ENCODE results near the gene SLC7A1.
"Not testable (repeated sequence)": the region's sequence is repeated elsewhere in the genome, so short reads cannot be mapped to it uniquely, and the experiment has no call there.

SLC7A1 gene

DNA sequence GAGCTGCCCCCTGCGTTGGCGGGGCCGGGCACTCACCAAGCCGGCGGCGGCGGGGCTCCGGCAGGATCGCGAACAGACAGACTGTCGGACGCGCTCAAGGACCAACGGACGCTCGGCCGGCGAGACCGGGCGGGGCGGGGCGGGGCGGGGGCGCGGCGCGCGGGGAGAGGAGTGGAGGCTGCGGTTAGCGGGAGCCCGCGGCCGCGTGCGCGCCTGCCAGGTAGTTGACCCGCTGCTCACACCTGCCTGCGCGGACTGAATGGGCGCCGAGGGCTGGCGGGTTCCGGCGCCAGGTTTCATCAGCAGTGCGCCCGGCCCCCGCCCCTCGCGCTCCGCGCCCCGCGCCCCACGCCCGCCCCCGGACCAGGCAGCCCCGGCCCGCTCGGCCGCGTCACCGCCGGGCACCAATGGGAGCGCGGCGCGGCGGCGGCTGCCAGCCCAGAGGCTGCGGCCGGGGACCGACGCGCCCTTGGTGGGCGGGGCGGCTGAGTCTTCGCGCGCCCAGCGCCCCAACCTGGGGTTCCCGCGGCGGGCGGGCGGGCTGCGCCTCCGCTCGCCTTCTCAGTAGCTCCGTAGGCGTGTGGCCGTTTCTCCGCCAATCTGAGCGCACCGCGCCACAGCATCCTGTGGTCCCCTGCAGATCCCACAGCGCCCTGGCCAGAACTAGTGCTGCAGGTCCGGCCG lies at the start of gene SLC7A1:
Gene SLC7A1 (minus strand): TSS at position 309 of the 684 bp plus-strand sequence. CDS start 59,500 bp downstream, outside the sequence.
- peak; percentile 55 for DNase-seq

DNA sequence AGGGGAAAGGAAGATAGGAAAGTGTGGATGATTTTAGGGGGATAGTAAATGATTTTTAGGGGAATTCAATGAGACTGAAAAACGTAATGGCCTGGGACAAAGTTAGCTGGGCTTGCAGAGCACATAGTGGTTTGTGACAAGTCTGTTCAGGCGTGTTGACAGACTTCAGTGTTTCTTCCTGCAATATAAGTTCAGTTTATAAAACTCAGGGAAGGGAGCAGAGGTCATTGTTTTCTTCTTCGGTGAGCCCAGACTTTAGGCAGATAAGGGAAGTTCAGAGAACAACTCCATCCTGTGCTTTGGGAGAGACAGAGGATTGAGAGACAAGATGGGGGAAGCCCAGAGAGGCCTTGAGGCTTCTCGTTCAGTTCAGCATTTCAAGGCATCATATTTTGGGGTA lies 45.2 kb upstream of the SLC7A1 start:
- DNase-seq: no peak

GRCh38 chr13:29636831-29637230 lies 41.3 kb upstream of the SLC7A1 start:
- not testable (repeated sequence) for DNase-seq

GRCh38 chr13:29624997-29625396 lies 29.5 kb upstream of the SLC7A1 start:
- DNase-seq: no peak

DNA sequence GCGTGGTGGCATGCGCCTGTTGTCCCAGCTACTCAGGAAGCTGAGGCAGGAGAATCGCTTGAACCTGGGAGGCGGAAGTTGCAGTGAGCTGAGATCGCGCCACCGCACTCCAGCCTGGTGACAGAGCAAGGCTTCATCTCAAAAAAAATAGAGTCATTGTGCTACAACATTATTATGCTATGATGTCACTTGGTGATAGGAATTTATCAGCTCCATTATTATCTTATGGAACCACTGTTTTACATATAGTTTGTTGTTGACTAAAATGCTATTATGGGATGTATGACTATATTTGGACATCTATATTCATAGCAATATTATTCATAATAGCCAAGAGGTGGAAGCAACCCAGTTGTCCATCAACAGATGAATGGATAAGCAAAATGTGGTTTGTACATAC lies 26.4 kb upstream of the SLC7A1 start:
- DNase-seq: no peak

GRCh38 chr13:29621051-29621800 lies 25.7 kb upstream of the SLC7A1 start:
- DNase-seq: no peak

DNA sequence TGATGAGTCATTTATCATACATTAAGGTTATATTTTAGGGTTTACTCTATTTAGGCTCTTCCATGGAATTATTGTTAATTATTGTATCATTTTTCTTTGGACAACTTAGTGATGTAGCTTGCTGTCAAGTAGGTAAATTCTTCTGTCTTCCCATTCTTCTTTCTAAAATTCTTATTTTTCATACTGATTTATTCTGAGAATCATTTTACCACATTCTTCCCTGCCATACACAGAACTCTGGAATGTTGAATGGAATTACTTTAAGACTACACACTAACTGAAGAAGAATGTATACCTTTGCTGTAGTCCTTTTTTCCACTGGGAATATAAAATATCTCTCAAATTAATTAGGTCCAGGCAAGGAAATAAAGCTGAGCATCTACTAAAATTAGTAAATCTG lies 24.5 kb upstream of the SLC7A1 start:
- no peak for DNase-seq

- no peak for DNase-seq
Observed at GRCh38 chr13:29613101-29613500, 17.6 kb upstream of the SLC7A1 start.

DNA sequence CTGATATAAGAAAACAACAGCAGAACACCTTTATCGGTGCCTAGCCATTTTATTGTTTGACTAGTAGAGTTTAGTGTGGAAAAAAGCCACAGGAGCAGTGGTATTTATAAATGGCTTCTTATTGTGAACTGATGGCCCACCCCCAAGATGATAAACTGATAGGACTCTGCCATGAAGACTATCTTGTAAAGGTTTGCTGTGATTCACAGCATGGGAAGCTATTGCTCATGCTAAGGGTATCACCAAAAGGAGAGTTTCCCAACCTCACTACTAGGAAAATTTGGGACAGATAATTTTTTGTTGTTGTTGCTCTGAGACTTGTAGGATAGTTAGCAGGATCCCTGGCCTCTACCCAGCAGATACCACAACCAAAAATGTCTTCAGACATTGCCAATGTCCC lies 12.0 kb upstream of the SLC7A1 start:
- no peak for DNase-seq

DNA sequence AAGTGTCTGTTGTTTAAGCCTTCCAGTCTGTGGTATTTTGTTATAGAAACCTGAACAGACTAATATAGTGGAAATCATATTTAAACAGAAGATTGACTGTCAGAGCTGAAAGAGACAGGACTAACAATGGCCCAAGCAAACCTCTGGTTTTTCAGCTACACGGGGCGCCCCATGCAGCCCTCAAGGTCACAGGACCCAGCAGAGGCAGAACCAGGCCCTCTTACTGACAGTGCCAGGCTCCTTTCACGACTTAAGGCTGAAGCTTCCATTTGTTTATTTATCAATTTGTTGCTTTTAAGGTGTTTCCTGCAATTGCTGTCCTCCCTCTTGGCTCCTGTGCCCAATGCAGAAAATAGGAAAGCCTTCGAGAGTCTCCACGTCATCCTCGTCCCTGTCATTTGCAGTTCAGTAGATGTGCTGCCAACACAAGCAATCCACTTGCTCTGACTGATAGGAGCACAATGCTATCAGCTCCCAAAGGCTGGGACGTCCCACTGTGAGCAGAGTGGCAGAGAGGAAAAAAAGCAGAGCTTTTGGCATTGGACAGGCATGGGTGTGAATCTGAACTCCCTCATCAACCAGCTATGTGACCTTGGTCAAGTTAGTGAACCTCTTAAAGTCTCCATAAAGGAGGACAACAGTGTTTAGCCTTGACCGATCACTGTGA lies 10.5 kb upstream of the SLC7A1 start:
- no peak for DNase-seq

- no peak for DNase-seq
Observed at GRCh38 chr13:29598321-29598720, 2.8 kb upstream of the SLC7A1 start.

DNA sequence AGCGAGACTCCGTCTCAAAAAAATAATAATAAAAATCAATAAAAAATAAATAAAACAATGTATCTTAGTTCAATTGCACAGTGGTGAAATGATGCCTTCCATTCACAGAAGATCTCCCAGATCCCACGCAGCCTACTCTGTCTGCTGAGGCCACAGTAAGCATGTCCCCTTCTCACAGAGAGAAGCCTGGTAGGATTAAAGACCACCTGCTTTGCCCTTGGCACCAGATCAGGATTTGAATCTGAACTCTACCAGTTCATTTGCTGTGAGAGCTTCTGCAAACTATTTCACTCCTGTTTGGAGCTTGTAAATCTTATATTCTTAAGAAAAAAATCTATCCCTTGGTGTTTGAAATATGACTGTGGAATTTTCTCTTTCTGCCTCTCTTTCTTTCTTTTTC lies 2.2 kb upstream of the SLC7A1 start:
- no peak for DNase-seq

DNA sequence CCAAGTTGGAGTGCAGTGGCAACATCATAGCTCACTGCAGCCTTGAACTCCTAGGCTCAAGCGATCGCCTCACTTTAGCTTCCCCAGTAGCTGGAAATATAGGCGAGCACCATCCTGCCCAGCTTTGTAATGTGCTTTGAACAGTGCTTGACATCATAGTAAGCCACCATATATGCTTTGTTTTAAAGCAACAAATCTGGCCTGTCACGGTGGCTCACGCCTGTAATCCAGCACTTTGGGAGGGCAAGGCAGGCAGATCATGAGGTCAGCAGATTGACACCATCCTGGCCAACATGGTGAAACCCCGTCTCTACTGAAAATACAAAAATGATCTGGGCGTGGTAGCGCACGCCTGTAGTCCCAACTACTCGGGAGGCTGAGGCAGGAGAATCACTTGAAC lies 1.8 kb upstream of the SLC7A1 start:
- DNase-seq: no peak

DNA sequence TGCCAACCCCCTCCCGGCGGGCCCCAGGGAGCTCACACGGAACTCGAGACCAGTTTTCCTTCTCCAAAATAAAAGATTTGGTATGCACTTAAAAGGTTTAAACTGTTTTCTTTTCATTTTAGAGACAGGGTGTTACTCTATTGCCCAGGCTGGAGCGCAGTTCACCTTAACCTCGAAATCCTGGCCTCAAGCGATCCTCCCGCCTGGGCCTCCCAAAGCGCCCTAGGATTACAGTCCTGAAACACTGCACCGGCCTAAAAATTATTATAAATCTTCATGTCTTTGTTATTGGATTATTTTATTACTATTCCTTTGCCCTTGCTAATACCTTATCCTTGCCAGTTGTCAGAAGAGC lies 553 bp upstream of the SLC7A1 start:
- DNase-seq: no peak

DNA sequence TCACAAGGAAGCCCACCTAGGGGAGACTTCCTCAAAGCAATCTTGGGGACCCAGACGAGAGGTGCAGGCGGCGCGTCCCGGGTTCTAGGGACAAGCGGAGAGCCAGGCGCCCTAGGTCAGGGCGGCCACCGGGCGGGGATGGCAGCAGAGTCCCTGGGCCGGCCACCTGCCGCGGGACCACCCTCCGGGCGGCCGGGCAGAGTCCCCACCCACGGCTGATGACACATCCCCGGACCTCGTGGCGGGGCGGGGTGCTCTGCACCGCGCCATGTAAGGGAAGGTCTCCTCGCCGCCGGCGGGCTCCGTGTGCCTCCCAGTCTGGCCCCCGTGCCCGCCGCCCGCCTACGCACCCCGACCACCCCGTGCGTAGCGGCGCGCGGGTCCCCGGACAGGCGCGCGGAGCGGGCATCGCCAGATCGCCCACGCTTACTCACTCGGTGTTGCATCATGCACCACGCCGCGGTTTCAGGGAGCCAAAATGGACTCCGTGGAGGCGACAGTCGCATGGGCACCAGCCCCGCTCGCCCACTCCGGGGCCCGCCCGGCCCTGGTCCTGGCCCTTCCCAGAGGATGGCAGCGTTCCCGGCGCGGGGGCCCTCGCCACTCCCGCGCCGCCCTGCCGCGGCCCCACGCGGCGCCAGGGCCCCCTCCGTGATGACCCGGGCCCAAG lies 643 bp downstream of the SLC7A1 start:
- DNase-seq: no peak

GRCh38 chr13:29594303-29594709 lies 1.2 kb downstream of the SLC7A1 start:
- DNase-seq: no peak

GRCh38 chr13:29593605-29594297 lies 1.7 kb downstream of the SLC7A1 start:
- no peak for DNase-seq

DNA sequence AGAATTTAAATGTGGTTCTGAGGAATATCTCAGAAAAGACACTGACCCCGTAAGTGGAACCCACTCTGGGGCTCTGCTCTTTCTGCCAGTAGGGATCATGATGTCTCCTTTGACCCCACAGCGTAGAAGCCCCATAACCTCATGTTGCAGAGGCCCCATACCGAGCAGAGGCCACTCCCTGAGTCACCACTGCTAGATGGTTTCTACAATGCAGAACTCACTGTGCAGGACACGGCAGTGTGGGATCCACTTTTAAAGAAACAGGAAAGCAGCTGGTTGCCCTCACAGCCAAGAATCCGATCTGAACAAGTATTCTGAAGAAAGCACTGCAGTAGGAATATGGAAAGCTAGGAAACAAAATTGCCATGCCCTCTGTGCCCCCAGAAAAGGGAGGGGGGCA lies 4.2 kb downstream of the SLC7A1 start:
- no peak for DNase-seq

DNA sequence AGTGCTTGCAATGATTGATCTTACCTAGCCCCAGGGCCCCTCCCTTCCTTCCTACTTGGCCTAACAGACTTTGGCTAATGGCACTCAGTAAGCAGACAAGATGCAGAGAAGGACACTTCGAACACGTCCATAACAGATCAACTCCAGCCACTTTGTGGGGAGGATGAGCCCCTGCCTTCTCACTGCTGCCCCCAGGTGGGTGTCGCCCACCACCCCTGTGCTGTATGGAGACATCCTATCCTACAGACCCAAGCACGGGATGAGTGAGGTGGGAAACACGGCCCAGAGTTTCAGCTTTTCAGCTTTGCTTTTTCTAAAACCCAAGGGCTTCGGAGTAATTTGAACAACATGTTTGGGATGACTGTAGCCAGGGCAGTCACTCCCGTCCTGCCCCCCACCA lies 5.5 kb downstream of the SLC7A1 start:
- no peak for DNase-seq

DNA sequence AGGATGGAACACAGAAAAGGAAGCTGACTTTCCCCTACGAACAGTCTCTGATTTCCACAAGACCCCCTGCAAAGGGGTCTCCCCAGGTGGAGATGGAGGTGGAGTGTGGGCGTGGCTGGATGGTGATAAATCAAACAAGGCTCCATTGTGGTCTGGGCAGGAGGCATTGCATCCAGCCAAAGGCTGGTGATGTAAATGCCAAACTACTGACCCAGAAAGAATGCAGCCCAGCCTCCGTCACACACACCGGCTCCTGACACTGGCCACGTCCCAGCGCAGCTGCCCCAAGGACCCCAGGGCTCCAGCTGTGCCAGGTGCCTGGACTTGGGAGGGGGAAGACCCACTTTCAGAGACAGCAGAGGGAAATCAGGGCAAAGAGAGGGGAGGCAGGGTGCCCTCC lies 6.3 kb downstream of the SLC7A1 start:
- DNase-seq: no peak

DNA sequence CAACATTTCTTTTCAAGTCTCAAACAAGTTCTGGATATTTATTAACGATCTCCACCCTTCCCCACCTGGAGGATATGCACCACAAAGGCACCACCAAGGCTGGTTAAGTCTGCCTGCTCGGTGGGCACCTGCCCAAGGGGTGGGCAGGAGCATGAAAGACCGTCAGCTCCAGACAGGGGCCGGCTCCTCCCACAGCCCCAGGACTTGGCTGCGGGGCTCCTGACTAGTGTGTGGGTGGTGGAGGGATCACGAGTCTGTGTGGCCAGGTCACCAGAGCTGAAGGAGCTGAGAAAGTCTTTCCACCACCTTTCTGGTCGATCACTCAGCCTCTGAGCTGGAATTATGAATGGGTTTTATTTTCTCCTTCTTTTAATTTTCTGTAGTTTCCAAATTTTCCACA lies 7.8 kb downstream of the SLC7A1 start:
- no peak for DNase-seq

DNA sequence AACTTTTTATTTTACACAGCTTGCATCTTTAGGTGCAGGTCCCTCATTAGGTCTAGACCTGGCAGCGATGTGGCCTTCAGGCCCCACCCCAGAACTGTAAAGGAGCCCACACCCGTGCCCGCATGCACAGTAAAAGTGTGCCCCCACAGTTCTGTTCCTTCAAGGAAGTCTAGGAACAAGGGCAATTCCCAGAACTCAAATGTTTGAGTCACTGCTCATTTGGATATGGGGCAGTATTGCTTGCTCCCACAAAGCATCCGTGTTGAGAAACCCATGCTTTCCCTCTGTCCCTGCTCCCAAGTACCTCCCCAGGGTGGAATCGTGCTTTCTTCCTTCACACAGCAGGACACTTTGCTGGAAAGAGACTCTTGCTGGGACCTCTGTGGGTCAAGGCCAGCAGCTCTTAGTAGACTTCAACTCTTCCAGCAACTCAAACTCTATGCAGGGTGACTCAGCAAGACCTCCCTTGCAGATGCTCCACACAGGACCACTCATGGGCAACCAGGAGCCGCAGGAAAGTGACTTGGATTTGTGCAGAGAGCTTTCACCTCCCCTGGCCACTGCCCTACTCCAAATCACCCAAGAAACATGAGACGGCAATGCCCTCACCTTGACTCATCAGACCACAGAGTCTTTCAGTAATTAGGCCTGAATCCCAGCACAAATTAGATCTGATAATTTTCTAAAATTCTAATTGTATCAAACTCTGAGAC lies 12.3 kb downstream of the SLC7A1 start:
- DNase-seq: no peak

Measured in KG1 (cell line).